Islet precursor cell (in vitro differentiated cells): Measurements from ENCODE around the gene AFF3.
A peak's percentile ranks its signal among the peaks of the same experiment; 100 is the strongest.

Experiments
- DNase-seq: peaks from one replicate; pipeline ENCODE4 v3.0.0-alpha.2; 2018

The AFF3 gene

GRCh38 chr2:99728166-99728565 lies 414.2 kb downstream of the AFF3 start:
- DNase-seq, result no peak

DNA sequence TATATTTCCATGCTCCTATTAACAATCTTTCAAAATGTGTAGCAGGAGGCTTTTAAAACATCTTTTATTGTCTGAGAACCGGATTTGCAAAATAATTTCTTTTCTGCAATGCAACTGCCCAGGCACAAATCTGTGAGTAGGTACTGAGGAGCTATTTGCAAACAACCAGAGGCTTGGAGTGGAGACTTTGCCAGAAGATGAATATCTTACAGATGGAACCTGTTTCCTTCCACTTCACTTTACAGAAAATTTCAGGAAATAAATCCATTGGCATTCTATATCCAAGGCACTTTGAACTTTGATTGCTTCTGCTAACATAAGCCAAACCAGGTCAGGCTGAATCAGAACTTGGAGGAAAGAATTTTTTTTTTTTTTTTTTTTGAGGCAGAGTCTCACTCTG lies 415.2 kb downstream of the AFF3 start:
- no peak for DNase-seq

- no peak for DNase-seq
Measured at GRCh38 chr2:99726691-99727090, 415.7 kb downstream of the AFF3 start.

DNA sequence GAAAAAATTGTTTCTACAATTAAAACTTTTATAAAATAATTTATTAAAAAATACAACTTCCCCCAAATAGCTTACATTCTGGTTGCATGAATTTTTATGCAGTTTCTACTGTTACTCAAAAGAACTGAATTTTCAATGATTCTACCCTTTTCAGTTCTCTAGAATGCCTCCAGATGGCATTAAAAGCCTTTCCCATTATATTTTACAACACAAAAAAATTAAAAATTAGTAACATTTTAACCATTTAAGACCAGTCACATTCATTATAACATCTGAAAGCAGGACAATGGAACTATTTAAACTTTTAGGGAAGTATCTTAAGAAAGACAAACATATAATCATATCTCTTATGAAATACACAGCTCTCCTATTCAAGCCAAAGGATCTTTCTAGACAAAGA lies 416.6 kb downstream of the AFF3 start:
- no peak for DNase-seq

DNA sequence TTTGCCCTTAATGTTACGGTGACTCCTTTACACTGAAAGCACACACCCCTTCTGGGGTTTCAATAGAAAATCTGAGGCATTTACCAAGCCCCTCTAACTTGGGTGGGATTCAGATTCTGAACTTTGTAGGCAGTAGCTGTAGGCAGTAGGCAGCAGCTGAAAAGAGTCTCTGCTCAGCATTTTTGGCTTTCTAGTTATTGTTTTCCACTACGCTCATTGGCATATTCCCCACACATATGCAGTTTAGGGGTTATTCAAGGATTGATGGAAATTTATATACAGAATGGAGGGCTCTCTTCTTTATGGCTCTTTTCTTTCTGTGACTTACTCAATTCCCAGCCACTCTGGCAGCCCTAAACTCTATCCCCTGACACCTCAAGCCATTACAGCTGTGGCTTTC lies 419.9 kb downstream of the AFF3 start:
- no peak for DNase-seq

DNA sequence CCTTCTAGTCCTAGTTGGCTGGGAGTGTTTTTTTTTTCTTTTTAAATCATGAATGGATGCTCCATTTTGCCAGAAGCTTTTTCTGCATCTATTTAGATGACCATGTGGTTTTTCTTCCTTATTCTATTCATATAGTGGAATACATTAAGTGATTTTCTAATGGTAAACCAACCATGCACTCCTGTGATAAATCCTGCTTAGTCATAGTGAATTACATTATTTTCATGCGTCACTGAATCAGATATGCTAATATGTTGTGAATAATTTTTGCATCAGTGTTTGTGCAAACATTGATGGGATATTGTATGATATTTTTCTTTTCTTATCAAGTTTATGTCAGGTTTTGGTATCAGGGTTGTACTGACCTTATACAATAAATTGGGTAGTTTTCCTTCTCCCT lies 423.3 kb downstream of the AFF3 start:
- DNase-seq, result no peak

DNA sequence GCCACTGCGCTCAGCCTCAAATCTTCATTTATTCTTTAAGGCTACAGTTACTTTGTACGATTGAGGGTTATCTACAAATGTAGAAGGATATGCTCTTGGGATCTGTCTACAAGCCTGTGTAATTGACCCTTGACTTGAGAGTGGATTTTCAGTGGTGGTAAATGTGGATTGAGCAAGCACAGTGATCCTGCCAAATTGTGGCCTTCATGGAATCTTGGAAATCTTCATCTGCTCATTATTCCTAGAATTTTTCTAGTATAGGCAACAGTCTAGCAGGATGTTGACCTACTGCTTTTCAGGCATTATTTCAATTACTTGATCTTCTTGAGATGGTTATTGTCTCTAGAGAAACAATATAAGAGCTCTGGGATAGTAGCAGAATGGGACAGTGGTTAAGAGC lies 426.4 kb downstream of the AFF3 start:
- no peak for DNase-seq

GRCh38 chr2:99714349-99714748 lies 428.0 kb downstream of the AFF3 start:
- no peak for DNase-seq

- DNase-seq, result no peak
Measured at GRCh38 chr2:99711144-99711543, 431.2 kb downstream of the AFF3 start.

DNA sequence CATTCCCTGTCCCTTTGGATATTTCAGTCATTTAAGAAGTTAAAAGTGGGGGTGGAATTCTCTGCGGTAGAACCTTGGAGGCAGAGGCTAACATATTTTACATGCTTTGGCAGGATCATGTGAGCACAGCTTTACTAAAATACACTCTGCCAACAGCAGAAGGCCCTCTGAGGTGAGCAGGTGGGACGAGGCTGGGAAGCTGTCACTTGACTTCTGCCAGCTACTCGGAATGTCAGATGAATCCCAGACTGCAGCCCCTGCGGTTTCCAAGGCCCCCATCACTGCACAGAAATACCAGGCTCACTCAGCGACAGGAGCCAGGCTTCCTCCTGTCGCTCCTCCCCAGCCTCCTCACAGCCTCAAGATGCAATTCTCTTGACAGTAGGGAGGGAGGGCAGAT lies 431.7 kb downstream of the AFF3 start:
- DNase-seq, result peak; percentile 94

- DNase-seq, result no peak
Measured at GRCh38 chr2:99709229-99709628, 433.2 kb downstream of the AFF3 start.

- peak; percentile 75 for DNase-seq
Measured at GRCh38 chr2:99708231-99708630, 434.2 kb downstream of the AFF3 start.

GRCh38 chr2:99707592-99707991 lies 434.8 kb downstream of the AFF3 start:
- DNase-seq, result no peak

DNA sequence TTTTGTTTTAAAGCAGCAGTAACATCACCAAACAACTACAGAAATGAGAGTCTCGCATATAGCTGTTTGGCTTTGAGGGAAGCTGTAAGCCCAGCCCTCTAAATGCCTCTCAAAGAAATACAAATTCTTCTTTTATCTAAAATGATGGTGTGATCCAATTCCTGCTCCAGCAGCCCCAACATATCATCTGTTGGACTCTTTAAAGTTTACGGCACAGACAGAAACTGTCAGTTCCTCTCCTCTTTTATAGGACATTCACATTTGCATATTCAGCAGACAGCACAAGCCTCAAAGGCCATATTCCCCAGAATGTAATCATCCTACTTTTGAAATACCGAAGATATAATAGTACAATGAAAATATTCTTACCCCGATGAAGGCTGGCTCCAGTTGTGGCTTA lies 435.7 kb downstream of the AFF3 start:
- DNase-seq, result no peak

GRCh38 chr2:99701503-99701902 lies 440.9 kb downstream of the AFF3 start:
- no peak for DNase-seq

DNA sequence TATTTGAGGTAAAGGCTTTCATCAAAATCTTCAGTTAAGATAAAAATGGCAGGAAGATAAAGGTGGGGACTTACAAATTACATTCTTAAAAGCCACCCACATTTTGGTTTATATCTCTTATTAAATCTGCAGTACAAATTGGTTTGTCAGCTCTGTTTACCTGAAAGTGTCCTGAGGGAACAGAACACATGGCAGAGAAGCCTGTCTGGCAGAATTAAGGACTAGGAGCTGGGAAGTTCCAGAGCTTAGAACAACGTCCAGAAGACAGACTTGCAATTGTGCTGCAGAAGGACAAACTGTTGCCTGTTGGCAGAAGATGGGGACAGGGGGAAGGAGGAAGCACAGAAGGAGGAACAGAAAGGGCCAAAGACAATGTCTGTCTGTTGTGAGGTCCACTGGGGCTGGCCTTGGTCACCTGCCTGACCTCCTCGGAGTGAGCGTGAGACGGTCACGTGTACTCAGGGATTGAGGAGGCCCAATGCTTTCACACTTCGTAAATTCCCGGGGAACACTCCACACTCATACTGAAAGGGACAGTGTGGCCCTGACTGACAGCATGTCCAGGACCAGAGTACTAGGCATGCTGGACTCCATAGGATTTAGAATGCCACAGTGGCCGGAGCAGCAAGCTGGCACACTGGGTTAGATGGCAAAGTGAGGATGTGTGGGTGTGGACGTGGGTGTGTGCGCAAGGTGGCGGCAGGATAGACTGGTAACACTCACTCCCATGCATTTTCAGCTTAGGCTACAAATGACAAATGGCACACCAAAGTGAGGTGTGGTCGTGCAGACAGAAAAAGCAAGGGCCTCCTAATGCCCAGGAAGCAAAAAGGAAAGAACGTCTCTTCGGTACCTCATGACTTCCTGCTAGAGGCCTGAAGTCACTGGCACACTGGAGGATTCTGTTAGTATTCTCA lies 441.6 kb downstream of the AFF3 start:
- DNase-seq, result no peak

DNA sequence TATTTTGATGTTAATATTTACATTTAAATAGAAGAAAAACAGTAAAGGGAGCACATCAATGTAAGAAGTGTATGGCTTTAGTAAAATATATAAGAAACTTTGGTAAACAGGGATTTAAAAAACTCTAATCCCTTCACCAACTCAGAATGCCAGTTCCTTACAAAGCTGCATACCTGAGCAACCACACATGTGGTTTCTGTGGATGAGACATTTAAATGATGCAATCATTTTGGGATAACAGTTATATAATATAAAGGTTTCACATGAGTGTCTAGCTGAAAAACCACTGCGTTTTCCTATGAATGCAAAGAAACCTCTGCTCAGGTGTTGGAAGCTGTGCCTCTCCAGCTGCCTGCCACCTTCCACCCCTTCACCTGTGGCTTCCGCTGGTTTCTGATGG lies 443.5 kb downstream of the AFF3 start:
- no peak for DNase-seq

DNA sequence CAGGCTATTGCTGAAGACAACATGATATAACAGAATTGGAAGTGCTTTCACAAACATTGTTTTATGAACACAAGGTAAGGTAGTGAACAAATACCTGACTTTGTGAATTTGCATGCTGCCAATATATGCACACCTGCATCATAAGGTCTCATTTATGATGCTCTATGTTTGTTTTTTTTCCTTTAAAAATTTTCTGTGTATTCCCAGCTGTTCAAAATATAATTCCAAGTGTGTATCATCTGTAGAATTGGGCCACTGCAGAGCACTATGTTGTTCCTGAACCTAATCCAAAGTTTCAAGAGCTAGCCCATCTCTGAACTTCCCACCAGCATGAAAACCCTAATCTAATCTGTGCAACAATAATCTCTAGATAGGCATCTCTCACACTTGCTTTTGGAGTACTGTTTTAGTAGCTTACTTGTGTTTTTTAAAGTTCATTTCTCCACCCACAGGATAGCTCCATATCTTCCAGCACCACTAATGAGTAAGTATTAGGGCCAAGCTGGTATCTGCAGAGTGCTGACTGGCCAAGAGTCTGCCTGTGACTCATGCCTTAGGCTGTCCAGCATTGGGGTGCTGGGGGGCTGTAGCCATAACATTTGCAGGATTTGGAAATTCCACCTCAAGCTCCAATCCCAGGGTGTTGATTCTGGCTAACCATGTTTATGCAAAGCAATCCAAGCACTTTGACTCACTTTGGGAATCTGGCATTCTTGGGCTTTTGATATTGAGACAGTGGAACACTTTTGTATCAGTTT lies 444.4 kb downstream of the AFF3 start:
- DNase-seq, result no peak

DNA sequence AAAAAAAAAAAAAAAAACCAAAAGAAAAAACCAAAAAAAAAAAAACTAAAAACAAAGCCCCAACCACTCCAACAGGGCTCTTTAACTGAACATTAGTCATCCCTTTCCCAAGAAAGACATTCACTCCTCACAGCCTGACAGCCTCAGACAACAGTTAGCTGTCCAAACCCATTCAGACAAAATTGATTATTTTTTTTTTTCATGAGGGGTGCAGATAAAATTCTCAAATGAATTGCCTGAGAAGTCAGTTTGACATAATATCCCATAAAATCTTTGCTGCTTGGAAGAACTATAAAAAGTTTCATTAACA lies 446.5 kb downstream of the AFF3 start:
- no peak for DNase-seq

- no peak for DNase-seq
Measured at GRCh38 chr2:99695130-99695943, 447.1 kb downstream of the AFF3 start.

DNA sequence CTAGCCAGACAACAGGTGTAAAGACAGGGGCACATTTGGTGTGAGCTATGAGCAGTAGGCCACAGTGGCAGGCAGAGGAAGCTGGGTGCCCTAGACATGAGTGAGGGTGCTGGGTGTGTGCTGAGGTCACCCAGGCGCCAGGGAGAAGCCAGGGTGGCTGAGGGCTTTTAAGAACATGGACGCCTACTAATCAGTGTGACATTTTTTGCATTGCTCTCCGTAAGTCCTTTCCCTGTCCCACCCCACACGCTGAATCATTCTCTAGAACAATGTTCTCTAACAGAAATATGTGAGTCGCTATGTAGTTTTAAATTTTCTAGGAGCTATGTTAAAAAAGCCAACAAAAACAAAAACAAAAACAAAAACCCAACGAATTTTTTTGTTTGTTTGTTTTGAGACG lies 448.1 kb downstream of the AFF3 start:
- DNase-seq, result no peak

- DNase-seq, result no peak
Measured at GRCh38 chr2:99692785-99693184, 449.6 kb downstream of the AFF3 start.

- DNase-seq, result no peak
Measured at GRCh38 chr2:99691926-99692325, 450.5 kb downstream of the AFF3 start.
